GM15510 (cell line): ENCODE results near the gene ANKRD37.

Experiments used
- POLR2A ChIP-seq: IDR thresholded peaks from 3 replicates; pipeline ENCODE4 v1.6.1; 2011; ENCODE audit warnings: borderline replicate concordance; ENCODE audit not compliant: insufficient read length; ENCODE audit errors: extremely low read depth

The ANKRD37 gene

GRCh38 chr4:185396724-185397385 is at the start of gene ANKRD37:
TSS of gene ANKRD37 (plus strand) at chr4:185396841. CDS start at chr4:185396924, 83 bp downstream.
- TF ChIP-seq POLR2A: no peak

- no peak for TF ChIP-seq POLR2A
Measured at GRCh38 chr4:185346975-185347601, 49.6 kb upstream of the ANKRD37 start.

- no peak for TF ChIP-seq POLR2A
Measured at GRCh38 chr4:185351691-185352090, 45.0 kb upstream of the ANKRD37 start.

GRCh38 chr4:185352202-185352601 is 44.4 kb upstream of the ANKRD37 start:
- no peak for TF ChIP-seq POLR2A

GRCh38 chr4:185352741-185353140 is 43.9 kb upstream of the ANKRD37 start:
- TF ChIP-seq POLR2A: no peak

GRCh38 chr4:185357211-185357610 is 39.4 kb upstream of the ANKRD37 start:
- no peak for TF ChIP-seq POLR2A

- TF ChIP-seq POLR2A: no peak
Measured at GRCh38 chr4:185357733-185358440, 38.8 kb upstream of the ANKRD37 start.

GRCh38 chr4:185358514-185358913 is 38.1 kb upstream of the ANKRD37 start:
- no peak for TF ChIP-seq POLR2A

- TF ChIP-seq POLR2A: no peak
Measured at GRCh38 chr4:185358959-185359358, 37.7 kb upstream of the ANKRD37 start.

GRCh38 chr4:185359767-185360446 is 36.7 kb upstream of the ANKRD37 start:
- no peak for TF ChIP-seq POLR2A

- no peak for TF ChIP-seq POLR2A
Measured at GRCh38 chr4:185361872-185362271, 34.8 kb upstream of the ANKRD37 start.

GRCh38 chr4:185363251-185363650 is 33.4 kb upstream of the ANKRD37 start:
- no peak for TF ChIP-seq POLR2A

- no peak for TF ChIP-seq POLR2A
Measured at GRCh38 chr4:185364886-185365285, 31.8 kb upstream of the ANKRD37 start.

- TF ChIP-seq POLR2A: no peak
Measured at GRCh38 chr4:185369731-185370130, 26.9 kb upstream of the ANKRD37 start.
